GM12873 (cell line): ENCODE data around the gene CST7.

Experiments
- TF ChIP-seq, protein P1 (sequence below): IDR thresholded peaks from 2 replicates; pipeline ENCODE4 v1.5.1; 2012; ENCODE audit warnings: low read depth, mild to moderate bottlenecking, moderate library complexity, low read length, control low read depth; ENCODE audit not compliant: insufficient read depth; ENCODE audit errors: missing control alignments

Gene CST7

GRCh38 chr20:24963672-24964505 is 14.8 kb downstream of the CST7 start:
- TF ChIP-seq, protein P1, sequence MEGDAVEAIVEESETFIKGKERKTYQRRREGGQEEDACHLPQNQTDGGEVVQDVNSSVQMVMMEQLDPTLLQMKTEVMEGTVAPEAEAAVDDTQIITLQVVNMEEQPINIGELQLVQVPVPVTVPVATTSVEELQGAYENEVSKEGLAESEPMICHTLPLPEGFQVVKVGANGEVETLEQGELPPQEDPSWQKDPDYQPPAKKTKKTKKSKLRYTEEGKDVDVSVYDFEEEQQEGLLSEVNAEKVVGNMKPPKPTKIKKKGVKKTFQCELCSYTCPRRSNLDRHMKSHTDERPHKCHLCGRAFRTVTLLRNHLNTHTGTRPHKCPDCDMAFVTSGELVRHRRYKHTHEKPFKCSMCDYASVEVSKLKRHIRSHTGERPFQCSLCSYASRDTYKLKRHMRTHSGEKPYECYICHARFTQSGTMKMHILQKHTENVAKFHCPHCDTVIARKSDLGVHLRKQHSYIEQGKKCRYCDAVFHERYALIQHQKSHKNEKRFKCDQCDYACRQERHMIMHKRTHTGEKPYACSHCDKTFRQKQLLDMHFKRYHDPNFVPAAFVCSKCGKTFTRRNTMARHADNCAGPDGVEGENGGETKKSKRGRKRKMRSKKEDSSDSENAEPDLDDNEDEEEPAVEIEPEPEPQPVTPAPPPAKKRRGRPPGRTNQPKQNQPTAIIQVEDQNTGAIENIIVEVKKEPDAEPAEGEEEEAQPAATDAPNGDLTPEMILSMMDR: no peak

DNA sequence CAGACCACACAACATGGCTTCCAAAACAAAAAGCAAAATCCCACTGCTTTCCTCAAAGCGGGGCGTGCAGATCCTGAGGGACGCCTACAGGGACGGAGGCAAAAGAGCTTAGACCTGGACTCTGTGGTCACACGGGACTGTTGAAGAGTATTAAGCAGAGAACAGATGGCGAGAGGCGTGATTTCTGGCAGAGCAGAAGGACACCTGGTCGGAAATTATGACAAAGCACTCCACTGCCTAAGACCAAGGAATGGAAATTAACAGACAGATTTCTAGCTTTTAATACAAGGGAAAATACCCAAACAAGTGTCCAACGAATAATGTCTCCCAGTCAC is 15.4 kb downstream of the CST7 start:
- TF ChIP-seq, protein P1: no peak

DNA sequence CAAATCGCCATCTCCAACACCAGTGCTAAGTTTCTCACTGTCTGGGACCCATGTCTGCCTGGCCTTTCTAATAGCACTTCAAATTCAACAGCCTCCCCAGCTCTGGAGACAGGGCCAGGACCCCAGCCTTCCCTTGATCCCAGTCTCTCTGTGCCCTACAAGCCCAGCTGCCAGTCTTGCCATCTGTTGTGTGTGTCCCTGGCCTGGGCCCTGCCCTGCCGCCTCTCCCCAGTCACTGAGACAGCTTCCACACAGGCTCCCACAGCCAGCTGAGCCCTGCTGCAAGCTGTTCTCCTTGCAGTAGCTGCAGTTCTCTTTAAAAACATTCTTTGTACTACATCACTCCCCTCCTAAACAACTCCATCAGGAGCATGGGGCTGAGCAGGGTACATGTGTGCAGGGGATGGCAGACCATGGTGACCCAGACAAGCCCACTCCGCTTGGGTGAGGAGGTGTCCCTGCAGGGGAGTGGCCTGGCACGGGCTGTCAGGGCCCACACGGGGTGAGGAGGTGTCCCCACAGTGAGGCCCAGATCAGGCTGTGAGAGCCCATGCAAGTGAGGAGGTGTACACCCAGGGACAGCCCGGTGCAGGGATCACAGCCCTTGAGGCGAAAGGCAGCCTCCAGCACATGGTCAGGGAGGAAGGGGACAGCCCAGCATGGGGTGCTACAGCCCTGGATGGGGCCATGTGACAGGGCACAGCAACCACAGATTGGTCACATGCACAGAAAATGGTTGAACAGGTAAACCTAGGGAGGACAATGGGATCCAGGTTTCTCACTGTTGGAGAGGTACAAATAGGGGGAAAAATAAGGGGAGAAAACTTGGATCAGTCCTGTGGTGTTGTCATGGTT is 16.2 kb downstream of the CST7 start:
- TF ChIP-seq, protein P1: no peak

DNA sequence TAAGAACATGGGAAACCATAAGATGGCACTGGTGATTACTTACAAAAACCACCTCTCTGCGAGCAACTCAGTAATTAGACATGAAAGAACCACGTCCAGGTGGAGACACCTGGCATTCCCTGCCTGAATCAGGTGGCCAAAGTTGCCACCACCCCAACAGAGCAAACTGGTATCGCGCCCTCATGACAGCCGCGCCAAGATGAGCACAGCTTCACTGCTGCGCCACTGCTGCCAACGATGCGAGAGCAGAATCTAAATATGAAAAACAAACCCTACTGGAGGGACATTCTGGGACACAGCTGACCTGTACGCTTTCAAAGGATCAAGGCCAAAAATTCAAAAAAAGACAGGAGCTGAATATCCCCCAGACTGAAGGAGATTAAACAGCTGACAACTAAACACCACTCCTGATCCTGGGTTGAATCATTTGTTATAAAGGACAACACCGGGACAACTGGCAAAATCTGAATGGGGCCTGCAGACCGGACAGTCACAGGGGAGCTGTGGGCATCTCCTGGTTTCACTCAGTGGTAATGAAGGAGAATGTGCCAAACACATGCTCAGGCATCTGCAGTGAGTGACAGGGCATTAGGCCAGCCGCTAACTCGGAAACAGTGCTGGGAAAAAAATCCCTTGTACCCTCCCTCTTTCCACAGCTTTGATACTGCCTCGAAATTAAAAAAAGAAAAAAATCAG is 17.4 kb downstream of the CST7 start:
- TF ChIP-seq, protein P1: no peak

DNA sequence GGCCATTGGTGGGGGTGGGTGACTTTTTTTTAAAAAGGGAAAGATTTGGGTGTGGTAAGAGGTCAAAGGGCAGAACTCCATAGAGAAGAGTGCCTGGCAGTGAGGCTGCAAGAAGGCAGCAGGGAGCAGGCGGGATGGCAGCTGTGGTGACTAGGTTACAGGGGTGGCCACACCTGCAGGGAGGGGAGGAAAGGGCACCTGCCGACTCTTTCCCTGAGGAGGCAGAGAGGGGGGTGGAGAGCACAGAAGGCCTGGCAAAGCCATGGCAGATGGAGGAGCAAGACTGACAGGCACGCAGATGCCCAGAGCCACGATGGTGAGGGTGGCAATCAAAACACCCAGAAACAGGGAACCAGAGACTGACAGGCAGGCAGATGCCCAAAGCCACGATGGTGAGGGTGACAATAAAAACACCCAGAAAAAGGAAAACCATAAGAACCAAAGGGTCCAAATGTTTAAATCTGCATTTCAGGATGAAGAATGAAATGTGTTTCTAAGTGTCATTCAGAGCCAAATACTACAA is 19.3 kb downstream of the CST7 start:
- TF ChIP-seq, protein P1: no peak

- TF ChIP-seq, protein P1: no peak
Measured at GRCh38 chr20:24969186-24970029, 20.3 kb downstream of the CST7 start.
